Measurements from ENCODE around the gene TCF19. TPM values are rescaled to one million over a fixed set of nuclear protein-coding genes. Genes with fewer than 3 reads are reported as not detected.
A peak's percentile ranks its signal among the peaks of the same experiment; 100 is the strongest.

The TCF19 gene
- total and polyA plus RNA-seq, 10 of the 15 experiments (the other 5 are each of a cell fraction or from before 2014, with no cell fraction given), result 7.7 to 103 (median 53.3) TPM

GRCh38 chr6:31203345-31203979, 45.1 kb downstream of the TCF19 start (continued):
- TF ChIP-seq SMAD5 (IDR thresholded peaks at IDR 0.05; ENCODE audit: low read depth), result no peak
- TF ChIP-seq NR2C2 (IDR thresholded peaks at IDR 0.05; ENCODE audit: borderline replicate concordance, control insufficient read depth, insufficient read length, low read depth), result no peak
- TF ChIP-seq YBX1 (IDR thresholded peaks at IDR 0.05), result no peak
- no peak for TF ChIP-seq TAF1 (IDR thresholded peaks at IDR 0.05; ENCODE audit: borderline replicate concordance, low read depth, low read length)
- TF ChIP-seq NFYB (IDR thresholded peaks at IDR 0.05; ENCODE audit: insufficient read depth, low read depth, low read length), result no peak
- peak; percentile 77 for TF ChIP-seq IKZF1 (conservative IDR thresholded peaks at IDR 0.05)
- TF ChIP-seq, protein P1, sequence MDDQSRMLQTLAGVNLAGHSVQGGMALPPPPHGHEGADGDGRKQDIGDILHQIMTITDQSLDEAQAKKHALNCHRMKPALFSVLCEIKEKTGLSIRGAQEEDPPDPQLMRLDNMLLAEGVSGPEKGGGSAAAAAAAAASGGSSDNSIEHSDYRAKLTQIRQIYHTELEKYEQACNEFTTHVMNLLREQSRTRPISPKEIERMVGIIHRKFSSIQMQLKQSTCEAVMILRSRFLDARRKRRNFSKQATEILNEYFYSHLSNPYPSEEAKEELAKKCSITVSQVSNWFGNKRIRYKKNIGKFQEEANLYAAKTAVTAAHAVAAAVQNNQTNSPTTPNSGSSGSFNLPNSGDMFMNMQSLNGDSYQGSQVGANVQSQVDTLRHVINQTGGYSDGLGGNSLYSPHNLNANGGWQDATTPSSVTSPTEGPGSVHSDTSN (IDR thresholded peaks at IDR 0.05; ENCODE audit: insufficient replicate concordance, low read depth, low read length), result no peak
- no peak for TF ChIP-seq RBBP5 (conservative IDR thresholded peaks at IDR 0.05)
- no peak for TF ChIP-seq WRNIP1 (IDR thresholded peaks at IDR 0.05; ENCODE audit: borderline replicate concordance, low read depth, low read length)
- TF ChIP-seq POU2F2 (IDR thresholded peaks at IDR 0.05; ENCODE audit: borderline replicate concordance, low read depth, low read length), result 0 out of 3 replicates have a peak, but pooled peaks have one; percentile 21
- TF ChIP-seq ZNF207 (IDR thresholded peaks at IDR 0.05; ENCODE audit: borderline replicate concordance), result no peak
- peak; percentile 85 for TF ChIP-seq DPF2 (IDR thresholded peaks at IDR 0.05)
- no peak for TF ChIP-seq CTCF (IDR thresholded peaks at IDR 0.05 in 2 of 3, conservative IDR thresholded peaks at IDR 0.05 in 1 of 3; ENCODE audit: control insufficient read depth in 2 of 3, extremely low read depth in 1 of 3, insufficient read depth in 1 of 3, low read depth in 3 of 3, low read length in 3 of 3)
- TF ChIP-seq TCF12 (IDR thresholded peaks at IDR 0.05; ENCODE audit: low read depth, low read length), result peak; percentile 83
- no peak for TF ChIP-seq E2F8 (IDR thresholded peaks at IDR 0.05; ENCODE audit: low read depth, partially characterized antibody)
- peak; percentile 85 to 86 for TF ChIP-seq EP300 (IDR thresholded peaks at IDR 0.05; ENCODE audit: borderline replicate concordance in 1 of 2, control insufficient read depth in 1 of 2, low read depth in 2 of 2, low read length in 2 of 2)
- no peak for TF ChIP-seq RAD21 (IDR thresholded peaks at IDR 0.05; ENCODE audit: insufficient read depth, low read depth, low read length)
- TF ChIP-seq MLLT1 (IDR thresholded peaks at IDR 0.05), result no peak
- TF ChIP-seq CREM (IDR thresholded peaks at IDR 0.05; ENCODE audit: low read depth), result peak; percentile 47
- peak; percentile 65 for TF ChIP-seq BCL3 (IDR thresholded peaks at IDR 0.05; ENCODE audit: borderline replicate concordance, insufficient read depth, low read depth, low read length, poor library complexity, severe bottlenecking)
- TF ChIP-seq YY1 (IDR thresholded peaks at IDR 0.05; ENCODE audit: low read depth, low read length), result no peak

Measured in GM12878 (cell line).